Right hindlimb (tissue), 1 donor: ENCODE results near the gene GRIK1.
"Not testable (repeated sequence)": the region's sequence is repeated elsewhere in the genome, so short reads cannot be mapped to it uniquely, and the experiment has no call there.

Source experiments
- DNase-seq: peaks from one replicate; pipeline ENCODE4 v3.0.0-alpha.2; 2018

Gene GRIK1

GRCh38 chr21:29939924-29940275 lies at the start of gene GRIK1:
Gene GRIK1 (minus strand): TSS chr21:29939996.
- peak; percentile 61 for DNase-seq

GRCh38 chr21:29987762-29988161 lies 48.0 kb upstream of the GRIK1 start:
- no peak for DNase-seq

GRCh38 chr21:29985866-29986265 lies 46.1 kb upstream of the GRIK1 start:
- no peak for DNase-seq

GRCh38 chr21:29979043-29979442 lies 39.2 kb upstream of the GRIK1 start:
- no peak for DNase-seq

GRCh38 chr21:29975776-29976175 lies 36.0 kb upstream of the GRIK1 start:
- DNase-seq: no peak

GRCh38 chr21:29973258-29973657 lies 33.5 kb upstream of the GRIK1 start:
- no peak for DNase-seq

GRCh38 chr21:29961291-29962027 lies 21.7 kb upstream of the GRIK1 start:
- peak; percentile 35 for DNase-seq

- DNase-seq: no peak
Measured at GRCh38 chr21:29958551-29958950, 18.8 kb upstream of the GRIK1 start.

- DNase-seq: not testable (repeated sequence)
Measured at GRCh38 chr21:29958035-29958434, 18.2 kb upstream of the GRIK1 start.

- DNase-seq: no peak
Measured at GRCh38 chr21:29953690-29954089, 13.9 kb upstream of the GRIK1 start.

- no peak for DNase-seq
Measured at GRCh38 chr21:29953072-29953471, 13.3 kb upstream of the GRIK1 start.

GRCh38 chr21:29951911-29952310 lies 12.1 kb upstream of the GRIK1 start:
- DNase-seq: no peak

GRCh38 chr21:29949991-29950390 lies 10.2 kb upstream of the GRIK1 start:
- no peak for DNase-seq

GRCh38 chr21:29947119-29947518 lies 7.3 kb upstream of the GRIK1 start:
- no peak for DNase-seq

GRCh38 chr21:29943885-29944284 lies 4.1 kb upstream of the GRIK1 start:
- DNase-seq: no peak

GRCh38 chr21:29942034-29942433 lies 2.2 kb upstream of the GRIK1 start:
- DNase-seq: no peak

GRCh38 chr21:29940991-29941390 lies 1.2 kb upstream of the GRIK1 start:
- no peak for DNase-seq

GRCh38 chr21:29940361-29940760 lies 565 bp upstream of the GRIK1 start:
- DNase-seq: no peak

GRCh38 chr21:29939104-29939923 lies 482 bp downstream of the GRIK1 start:
- DNase-seq: peak; percentile 51

- DNase-seq: no peak
Measured at GRCh38 chr21:29938776-29939103, 1.1 kb downstream of the GRIK1 start.

GRCh38 chr21:29933088-29933487 lies 6.7 kb downstream of the GRIK1 start:
- DNase-seq: no peak

GRCh38 chr21:29928537-29928936 lies 11.3 kb downstream of the GRIK1 start:
- DNase-seq: no peak

- DNase-seq: no peak
Measured at GRCh38 chr21:29920938-29921337, 18.9 kb downstream of the GRIK1 start.

- DNase-seq: no peak
Measured at GRCh38 chr21:29914326-29914725, 25.5 kb downstream of the GRIK1 start.

- DNase-seq: no peak
Measured at GRCh38 chr21:29909571-29909970, 30.2 kb downstream of the GRIK1 start.
